SKM-1 treated with dmso at 0.1 percent for 144 hours (cell line): Measurements from ENCODE around the gene ATG13.
"Not testable (repeated sequence)": the region's sequence is repeated elsewhere in the genome, so short reads cannot be mapped to it uniquely, and the experiment has no call there.

Experiments used
- DNase-seq: peaks from one replicate; lab custom pipeline; 2025; ENCODE audit not compliant: unreplicated experiment; lab: John Stamatoyannopoulos, UW

ATG13 gene

DNA sequence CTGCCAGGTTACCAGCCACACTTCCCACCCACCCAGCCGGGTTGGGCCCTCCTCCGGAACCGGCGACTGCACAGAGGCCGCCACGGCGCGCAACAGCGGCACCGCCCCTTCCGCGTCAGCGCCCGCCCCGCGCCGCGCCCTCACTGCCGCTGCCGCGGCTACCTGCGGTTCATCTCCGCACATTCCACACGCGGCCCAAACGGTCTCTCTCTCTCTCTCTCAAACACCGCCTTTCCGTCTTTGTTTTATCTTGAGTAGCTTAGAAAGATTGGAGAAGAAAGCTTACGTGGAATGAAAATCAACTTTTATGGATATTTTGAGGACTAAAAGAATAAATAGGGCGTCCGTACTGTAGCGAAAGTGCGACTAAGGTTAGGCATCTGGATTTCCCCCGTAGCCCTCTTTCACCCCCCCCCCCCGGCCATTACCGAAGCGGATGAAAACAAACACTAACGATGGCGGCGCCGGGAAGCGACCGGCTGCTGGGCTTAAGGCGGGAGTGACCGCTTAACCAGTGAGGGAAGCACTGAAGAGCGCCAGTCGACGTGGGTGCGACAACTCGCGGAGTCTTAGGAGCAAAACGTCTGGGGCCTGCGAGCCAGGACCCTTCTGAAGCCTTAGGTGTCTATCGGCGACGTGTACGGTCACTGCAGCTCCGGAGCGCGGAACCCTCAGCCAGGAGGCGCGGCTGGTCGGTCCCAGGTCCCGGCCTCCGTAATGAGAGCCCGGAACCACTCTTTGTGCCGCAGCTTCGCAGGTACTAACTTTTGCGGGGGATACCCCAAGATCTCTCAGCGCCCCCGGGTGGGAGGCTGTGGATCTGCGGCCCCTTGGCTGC is at the start of gene ATG13, which contains the start of gene HARBI1:
Gene ATG13 (plus strand): TSS at position 420 of the 838 bp plus-strand sequence. CDS start 26,739 bp downstream, outside the sequence.
Gene HARBI1 (minus strand): TSS at position 94 of the 838 bp plus-strand sequence. CDS start 990 bp downstream, outside the sequence.
- peak; percentile 80 for DNase-seq

DNA sequence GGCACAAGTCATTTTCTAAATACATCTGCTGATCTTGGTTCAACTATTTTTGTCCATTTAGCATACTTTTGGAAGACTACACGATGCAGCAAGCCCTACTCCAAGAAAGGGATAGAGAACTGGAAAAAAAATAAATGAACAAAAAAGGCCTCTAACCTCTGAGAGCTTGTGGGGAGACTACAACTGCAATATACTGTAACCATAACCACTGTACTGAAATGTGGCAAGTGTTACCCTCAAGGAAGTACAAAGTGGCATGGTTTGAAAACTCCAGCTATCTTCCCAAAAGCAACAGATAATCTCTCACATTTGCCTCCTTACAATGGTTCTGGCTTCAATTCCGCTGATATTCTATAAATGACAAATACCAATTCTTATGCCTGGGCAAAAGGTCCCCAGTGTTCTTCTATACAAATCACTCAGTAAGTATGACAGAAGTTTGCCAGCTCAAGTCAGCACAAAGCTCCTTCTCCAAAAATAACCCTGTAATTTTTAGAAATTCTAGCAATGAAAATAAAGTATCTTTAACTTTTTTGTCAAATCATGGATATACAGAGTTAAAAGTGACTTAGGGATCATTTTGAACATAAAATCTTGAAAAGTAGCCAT is 46.5 kb upstream of the ATG13 start:
- DNase-seq = no peak

GRCh38 chr11:46574656-46575055 is 42.7 kb upstream of the ATG13 start:
- no peak for DNase-seq

DNA sequence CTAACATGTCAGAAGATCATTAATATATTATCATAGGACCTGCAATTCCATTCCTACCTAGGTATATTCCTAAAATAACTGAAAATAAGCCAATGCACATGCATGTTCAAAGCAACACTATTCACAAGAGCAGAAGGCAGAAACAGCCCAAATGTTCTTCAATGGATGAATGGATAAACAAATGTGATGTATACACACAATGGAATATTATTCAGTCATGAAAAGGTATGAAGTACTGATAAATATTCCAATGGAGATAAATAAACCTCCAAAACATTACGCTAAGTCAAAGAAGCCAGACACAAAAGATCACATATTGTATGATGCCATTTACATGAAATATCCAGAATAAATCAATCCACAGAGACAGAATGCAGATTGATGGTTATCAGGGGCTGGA is 40.3 kb upstream of the ATG13 start:
- DNase-seq = no peak

GRCh38 chr11:46582588-46582987 is 34.8 kb upstream of the ATG13 start:
- DNase-seq = no peak

DNA sequence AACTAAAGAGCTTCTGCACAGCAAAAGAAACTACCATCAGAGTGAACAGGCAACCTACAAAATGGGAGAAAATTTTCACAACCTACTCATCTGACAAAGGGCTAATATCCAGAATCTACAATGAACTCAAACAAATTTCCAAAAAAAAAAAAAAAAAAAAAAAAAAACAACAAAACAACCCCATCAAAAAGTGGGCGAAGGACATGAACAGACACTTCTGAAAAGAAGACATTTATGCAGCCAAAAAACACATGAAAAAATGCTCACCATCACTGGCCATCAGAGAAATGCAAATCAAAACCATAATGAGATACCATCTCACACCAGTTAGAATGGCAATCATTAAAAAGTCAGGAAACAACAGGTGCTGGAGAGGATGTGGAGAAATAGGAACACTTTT is 33.8 kb upstream of the ATG13 start:
- not testable (repeated sequence) for DNase-seq

GRCh38 chr11:46588131-46588530 is 29.2 kb upstream of the ATG13 start:
- DNase-seq = no peak

DNA sequence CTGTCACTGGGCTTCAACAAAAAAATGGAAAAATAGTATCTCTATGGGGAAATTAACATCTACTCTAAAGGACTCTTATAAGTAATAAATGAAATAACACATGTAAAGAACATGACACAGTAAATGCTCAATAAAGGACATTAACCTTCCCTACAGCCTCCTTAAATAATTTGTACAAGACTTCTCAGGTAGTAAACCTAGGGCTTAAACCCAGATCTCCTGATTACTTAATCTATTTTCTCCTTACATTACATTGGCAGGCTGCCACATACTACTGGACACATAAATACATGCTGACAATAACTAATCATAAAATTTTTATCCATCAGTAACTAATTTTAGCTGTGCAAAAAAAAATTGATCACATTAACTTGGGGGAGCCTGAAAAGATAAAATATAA is 28.4 kb upstream of the ATG13 start:
- no peak for DNase-seq

DNA sequence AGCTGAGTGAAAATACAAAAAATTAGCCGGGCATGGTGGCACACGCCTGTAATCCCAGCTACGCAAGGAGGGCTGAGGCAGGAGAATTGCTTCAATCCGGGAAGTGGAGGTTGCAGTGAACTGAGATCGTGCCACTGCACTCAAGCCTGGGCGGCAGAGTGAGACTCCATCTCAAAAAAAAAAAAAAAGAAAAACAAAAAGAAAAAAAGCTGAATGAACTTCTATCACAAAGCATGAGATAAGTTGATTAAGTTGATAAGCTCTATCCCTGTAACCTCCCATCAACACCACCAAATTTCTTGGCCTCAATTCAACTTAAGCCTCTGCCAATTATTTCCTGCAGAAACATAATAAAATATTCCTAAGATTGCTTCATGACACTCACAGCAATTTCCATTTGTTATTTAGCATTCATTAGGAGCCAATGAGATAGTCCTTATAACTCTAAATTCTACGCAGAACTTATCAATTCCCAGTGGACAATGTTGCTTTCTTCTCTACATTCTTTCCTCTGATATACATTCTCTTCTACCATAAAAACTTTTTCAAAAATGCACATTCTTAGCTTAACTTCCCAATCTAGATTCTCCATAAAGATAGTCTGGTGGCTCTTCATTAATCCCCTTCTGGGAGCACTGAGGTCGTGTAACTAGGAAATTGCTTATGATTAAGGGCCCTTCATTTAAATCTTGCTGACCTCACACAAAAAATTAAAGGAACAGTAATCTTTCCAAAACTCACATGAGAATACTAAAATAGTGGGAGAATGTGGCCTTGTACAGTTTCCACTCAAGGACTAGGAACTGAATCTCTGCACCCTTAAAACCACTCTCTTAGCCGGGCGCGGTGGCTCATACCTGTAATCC is 26.4 kb upstream of the ATG13 start:
- DNase-seq = no peak

GRCh38 chr11:46593550-46594373 is 23.6 kb upstream of the ATG13 start, which contains the start of gene AMBRA1:
Gene AMBRA1, minus strand, starts transcription at chr11:46594023. Its CDS starts 45,643 bp downstream, at chr11:46548380.
- peak; percentile 91 for DNase-seq

GRCh38 chr11:46594374-46594700 is 23.0 kb upstream of the ATG13 start:
- no peak for DNase-seq

GRCh38 chr11:46594785-46595184 is 22.6 kb upstream of the ATG13 start:
- no peak for DNase-seq

DNA sequence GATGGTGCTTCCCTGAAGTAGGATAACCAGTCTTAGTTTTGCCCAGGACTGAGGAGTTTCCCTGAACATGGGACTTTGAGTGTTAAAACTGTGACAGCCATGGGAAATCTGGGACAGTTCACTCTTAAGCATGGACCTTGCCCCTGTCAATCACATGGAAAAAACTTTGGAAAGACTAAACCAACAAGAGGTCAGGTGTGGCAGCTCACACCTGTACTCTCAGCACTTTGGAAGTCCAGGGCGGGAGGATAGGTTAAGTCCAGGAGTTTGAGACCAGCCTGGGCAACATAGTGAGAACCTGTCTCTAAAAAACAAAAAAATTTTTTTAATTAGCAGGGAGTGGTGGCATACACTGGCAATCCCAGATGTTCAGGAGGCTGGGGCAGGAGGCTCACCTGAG is 20.2 kb upstream of the ATG13 start:
- DNase-seq = no peak

DNA sequence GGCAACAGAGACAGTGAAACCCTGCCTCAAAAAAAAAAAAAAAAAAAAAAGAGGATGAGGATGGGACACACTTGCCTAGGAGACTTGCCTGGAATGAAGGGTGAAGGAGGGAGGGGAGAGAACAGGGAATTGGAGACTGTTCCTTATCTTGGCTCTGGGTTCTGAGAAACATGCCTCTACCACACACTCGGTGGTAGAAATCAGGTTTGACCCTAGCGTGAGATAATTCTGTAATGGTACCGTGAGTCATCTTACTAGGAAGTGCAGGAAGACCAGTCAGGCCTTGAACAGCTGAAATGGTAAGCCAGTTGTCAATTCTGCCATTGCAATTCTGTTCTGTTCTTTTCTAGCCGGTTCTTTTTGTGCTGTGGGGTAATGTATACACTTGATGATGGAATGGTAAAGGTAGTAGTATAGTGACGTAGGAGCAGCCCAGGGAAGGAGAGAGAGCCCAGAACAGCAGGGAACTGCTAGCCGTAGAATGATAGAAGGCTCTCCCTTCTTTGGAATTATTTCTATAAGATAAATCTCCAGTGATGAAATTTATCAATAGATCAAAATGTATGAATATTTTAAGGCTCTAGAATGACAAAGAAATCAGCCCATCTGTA is 19.6 kb upstream of the ATG13 start:
- no peak for DNase-seq

DNA sequence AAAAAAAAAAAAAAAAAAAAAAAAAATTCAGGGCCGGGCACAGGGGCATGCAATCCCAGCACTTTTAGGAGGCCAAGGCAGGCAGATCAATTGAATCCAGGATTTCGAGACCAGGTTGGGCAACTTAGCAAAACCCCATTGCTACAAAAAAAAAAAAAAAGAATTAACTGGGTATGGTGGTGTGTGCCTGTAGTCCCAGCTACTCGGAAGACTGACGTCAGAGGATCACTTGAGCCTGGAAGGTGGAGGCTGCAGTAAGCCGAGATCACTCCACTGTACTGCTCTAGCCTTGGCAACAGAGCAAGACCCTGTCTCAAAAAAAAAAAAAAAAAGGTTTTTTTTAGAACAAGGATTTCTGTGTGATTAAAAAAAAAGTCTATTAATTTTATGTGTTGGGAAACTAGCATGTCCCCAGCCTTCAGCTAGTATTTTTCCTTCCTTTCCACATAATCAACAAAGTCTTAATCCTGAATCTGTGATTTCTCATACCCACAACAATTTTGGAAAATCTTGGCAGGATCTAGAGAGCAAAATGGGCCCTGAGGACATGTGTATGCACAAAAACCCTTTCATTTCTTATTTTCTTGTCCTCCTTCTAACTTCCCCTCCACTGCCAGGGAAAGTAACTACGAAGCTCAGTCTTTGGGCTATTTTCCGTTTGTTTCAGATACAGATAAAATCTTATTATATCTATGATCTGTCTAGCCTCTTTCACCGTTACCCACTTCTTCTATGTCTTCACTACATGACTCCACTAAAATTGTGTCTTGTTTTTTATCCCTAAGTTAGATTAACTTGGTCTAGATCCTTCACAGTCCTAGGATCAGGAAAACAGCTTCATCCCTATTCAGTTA is 17.8 kb upstream of the ATG13 start:
- DNase-seq = no peak

GRCh38 chr11:46600194-46600960 is 17.0 kb upstream of the ATG13 start:
- DNase-seq = no peak

DNA sequence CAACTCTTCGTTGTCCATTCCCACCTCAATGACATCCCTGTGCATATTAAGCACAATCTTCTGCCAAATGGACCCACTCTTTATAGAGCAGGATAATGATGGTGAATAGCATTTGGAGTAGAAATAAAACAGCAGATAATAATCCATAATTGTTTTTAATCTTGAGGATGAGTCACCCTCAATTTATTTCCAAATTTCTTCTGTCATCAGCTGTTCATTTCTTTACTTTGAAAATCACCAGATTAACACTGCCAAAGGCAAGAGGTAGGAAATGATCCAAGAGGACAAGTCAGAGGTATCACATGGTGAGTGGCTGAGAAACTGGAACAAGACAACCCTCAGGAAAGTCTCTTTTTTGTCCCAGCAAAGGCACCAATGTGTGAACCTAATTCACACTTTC is 16.2 kb upstream of the ATG13 start:
- no peak for DNase-seq

GRCh38 chr11:46603704-46604308 is 13.5 kb upstream of the ATG13 start:
- DNase-seq = no peak
